T-helper 22 cell (primary cell): ENCODE measurements around the gene PATJ.
"Not testable (repeated sequence)": the region's sequence is repeated elsewhere in the genome, so short reads cannot be mapped to it uniquely, and the experiment has no call there.

ENCODE experiments used
- DNase-seq: peaks from one replicate; pipeline ENCODE4 v3.0.0-alpha.2; 2020; ENCODE audit warnings: low read depth

The PATJ gene

GRCh38 chr1:61888808-61889207 is 146.5 kb downstream of the PATJ start:
- DNase-seq: no peak

GRCh38 chr1:61890435-61890834 is 148.2 kb downstream of the PATJ start:
- DNase-seq: not testable (repeated sequence)

- DNase-seq: no peak
Observed at GRCh38 chr1:61892977-61893376, 150.7 kb downstream of the PATJ start.

- DNase-seq: not testable (repeated sequence)
Observed at GRCh38 chr1:61894296-61894695, 152.0 kb downstream of the PATJ start.

- no peak for DNase-seq
Observed at GRCh38 chr1:61895175-61895574, 152.9 kb downstream of the PATJ start.

GRCh38 chr1:61898658-61899057 is 156.4 kb downstream of the PATJ start:
- DNase-seq: no peak

- no peak for DNase-seq
Observed at GRCh38 chr1:61904354-61904753, 162.1 kb downstream of the PATJ start.

- DNase-seq: no peak
Observed at GRCh38 chr1:61907102-61907501, 164.8 kb downstream of the PATJ start.

GRCh38 chr1:61910035-61910434 is 167.8 kb downstream of the PATJ start:
- DNase-seq: no peak

GRCh38 chr1:61914823-61915482 is 172.7 kb downstream of the PATJ start:
- DNase-seq: no peak

- no peak for DNase-seq
Observed at GRCh38 chr1:61921435-61921834, 179.2 kb downstream of the PATJ start.

- DNase-seq: no peak
Observed at GRCh38 chr1:61922950-61923480, 180.7 kb downstream of the PATJ start.

- no peak for DNase-seq
Observed at GRCh38 chr1:61925591-61926298, 183.5 kb downstream of the PATJ start.

- DNase-seq: no peak
Observed at GRCh38 chr1:61926597-61926996, 184.3 kb downstream of the PATJ start.

GRCh38 chr1:61930116-61930645 is 187.9 kb downstream of the PATJ start:
- DNase-seq: no peak

- DNase-seq: no peak
Observed at GRCh38 chr1:61931587-61932279, 189.5 kb downstream of the PATJ start.

GRCh38 chr1:61935516-61935915 is 193.2 kb downstream of the PATJ start:
- no peak for DNase-seq

GRCh38 chr1:61936839-61937238 is 194.6 kb downstream of the PATJ start:
- no peak for DNase-seq

GRCh38 chr1:61941794-61942193 is 199.5 kb downstream of the PATJ start:
- DNase-seq: no peak

- DNase-seq: no peak
Observed at GRCh38 chr1:61942856-61943255, 200.6 kb downstream of the PATJ start.

GRCh38 chr1:61948685-61949084 is 206.4 kb downstream of the PATJ start:
- DNase-seq: not testable (repeated sequence)

GRCh38 chr1:61950418-61950817 is 208.1 kb downstream of the PATJ start:
- no peak for DNase-seq
